Activated CD4-positive, alpha-beta T cell treated with anti-CD3 and anti-CD28 coated beads, Interleukin-10, Interleukin-2, amounts not matched to agents 100 ng/mL and 50 ng/mL, durations not matched to agents 16 hours and 8 hours (primary cell): ENCODE data around the gene VTI1A.
A peak's percentile ranks its signal among the peaks of the same experiment; 100 is the strongest.
"Not testable (repeated sequence)": the region's sequence is repeated elsewhere in the genome, so short reads cannot be mapped to it uniquely, and the experiment has no call there.

ENCODE experiments used
- DNase-seq: peaks from one replicate; pipeline ENCODE4 v3.0.0-alpha.2; 2020

The VTI1A gene

DNA sequence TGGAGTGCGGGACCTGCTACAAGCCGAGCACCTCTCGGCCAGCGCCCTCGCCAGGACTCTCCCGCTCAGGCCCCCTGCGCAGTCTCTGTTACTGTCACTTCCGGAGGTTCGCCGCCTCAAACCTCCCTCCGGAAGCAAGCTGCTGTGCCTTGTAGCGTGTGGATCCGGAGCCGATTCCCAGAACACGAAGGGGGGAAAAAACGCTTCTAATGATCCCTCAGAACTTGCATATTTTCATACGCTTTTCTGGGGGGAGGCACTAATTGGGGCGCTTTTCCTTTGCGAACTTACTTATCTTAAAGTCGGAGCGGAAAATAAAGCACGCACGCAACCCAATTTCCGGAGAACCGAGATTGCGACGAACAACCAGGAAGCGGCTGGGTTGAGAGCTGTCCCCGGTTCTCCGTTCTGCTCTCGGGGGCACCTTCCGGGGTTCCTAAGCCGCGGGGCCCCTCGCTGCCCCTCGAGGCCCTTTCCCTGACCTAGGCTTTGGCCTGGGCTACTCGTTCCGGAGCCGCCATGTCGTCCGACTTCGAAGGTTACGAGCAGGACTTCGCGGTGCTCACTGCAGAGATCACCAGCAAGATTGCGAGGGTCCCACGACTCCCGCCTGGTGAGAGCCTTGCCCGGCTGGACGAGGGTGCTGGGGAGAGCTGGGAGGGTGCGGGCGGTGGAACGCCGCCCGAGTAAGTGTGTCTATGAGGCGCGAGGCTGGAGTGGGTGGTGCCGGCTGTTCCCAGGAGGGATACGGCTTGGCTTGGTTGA is at the start of gene VTI1A, which contains the start of gene ZDHHC6:
TSS of gene VTI1A (plus strand) at position 361 of the 765 bp plus-strand sequence. CDS start at position 520, 159 bp downstream.
TSS of gene ZDHHC6 (minus strand) at position 60 of the 765 bp plus-strand sequence. CDS start 1,478 bp downstream, outside the sequence.
- DNase-seq = peak; percentile 88

GRCh38 chr10:112397592-112397991 is 49.4 kb upstream of the VTI1A start:
- no peak for DNase-seq

GRCh38 chr10:112402917-112403316 is 44.1 kb upstream of the VTI1A start:
- DNase-seq = no peak

DNA sequence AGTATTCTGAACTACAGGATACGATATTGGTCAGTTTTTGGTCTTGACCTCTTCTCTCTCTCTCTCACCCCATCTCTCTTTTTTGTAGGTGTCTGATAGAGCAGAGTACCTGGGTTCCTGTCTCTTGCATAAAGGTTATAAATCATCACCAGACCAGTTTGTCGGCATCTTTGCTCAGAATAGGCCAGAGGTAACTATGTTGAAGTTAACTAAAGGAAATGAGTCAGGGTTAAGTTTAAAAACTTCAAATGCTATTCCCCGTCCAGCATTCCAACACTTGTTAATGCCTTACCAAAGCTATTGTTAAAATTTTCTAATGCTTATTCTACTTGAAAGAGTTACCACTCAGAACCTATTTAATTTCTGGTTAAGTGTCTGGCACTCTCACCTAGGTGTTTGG is 42.4 kb upstream of the VTI1A start:
- no peak for DNase-seq

- DNase-seq = not testable (repeated sequence)
Observed at GRCh38 chr10:112406806-112407205, 40.2 kb upstream of the VTI1A start.

DNA sequence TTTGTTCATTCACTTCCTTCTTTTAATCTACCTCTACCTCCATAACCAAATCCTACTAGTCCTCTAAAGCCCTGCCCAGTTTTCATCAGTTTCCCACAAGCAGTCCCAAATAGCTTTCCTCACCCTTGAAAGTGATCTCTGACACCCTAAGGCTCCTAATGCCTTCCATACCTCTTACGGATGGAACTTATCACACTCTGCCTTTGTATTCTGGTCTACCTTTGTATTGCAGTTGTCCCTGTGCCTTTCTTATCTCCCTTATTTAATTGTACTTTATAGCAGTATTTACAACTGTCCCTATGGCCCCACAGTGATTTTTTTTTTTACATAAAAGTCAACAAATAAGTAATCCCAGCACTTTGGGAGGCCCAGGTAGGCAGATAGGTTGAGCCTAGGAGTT is 39.3 kb upstream of the VTI1A start:
- DNase-seq = no peak

DNA sequence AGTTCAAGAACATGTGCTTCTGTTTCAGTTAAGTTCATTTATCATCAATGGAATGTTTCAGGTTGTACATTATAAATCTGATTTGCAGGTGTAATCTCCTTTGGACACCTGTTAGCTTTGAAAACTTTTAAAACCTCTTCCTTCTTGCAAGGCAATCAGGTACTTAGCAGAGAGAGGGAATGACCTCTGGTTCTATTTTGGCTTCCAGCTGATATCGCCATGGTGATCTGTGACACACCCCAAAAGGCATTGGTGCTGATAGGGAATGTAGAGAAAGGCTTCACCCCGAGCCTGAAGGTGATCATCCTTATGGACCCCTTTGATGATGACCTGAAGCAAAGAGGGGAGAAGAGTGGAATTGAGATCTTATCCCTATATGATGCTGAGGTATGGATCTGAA is 37.7 kb upstream of the VTI1A start:
- no peak for DNase-seq

DNA sequence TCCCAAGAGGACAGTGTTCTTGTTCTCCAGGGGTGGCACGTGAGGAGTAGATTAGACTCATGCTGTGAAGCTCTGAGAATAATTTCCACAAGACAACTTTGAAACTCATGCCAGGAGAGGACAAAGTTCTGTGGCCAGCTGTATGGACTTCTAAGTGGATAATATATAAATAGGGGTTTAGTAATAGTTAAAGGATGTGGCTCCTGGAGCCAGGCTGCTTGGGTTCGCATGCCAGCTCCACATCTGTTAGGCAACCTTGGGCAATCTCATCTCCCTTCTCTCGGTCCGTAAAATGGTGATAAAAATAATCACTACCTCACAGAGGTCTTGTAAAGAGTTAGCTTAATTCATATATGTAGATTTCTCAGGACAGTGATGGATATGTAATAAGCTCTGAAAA is 37.3 kb upstream of the VTI1A start:
- DNase-seq = no peak

DNA sequence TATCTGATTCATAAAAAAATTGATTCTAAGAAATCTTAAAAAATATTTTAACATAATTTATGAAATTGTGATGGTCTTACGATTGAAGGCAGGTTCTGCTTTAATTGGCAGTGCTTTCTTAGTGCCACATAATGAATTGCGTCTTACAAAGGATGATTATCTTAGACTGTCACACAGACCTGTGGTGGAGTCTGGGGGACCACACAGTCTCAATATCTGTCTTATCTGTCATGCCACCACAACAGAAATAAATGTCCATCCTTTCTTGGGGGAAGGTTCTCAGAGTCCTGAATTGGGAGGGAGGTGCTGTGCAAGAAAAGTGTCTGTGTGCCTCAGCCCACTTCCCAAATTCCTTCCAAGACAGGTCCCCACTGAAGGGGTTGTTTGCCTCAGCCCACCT is 34.3 kb upstream of the VTI1A start:
- DNase-seq = no peak

GRCh38 chr10:112421731-112422130 is 25.3 kb upstream of the VTI1A start:
- DNase-seq = no peak

GRCh38 chr10:112424651-112425050 is 22.4 kb upstream of the VTI1A start:
- no peak for DNase-seq

GRCh38 chr10:112426111-112426510 is 20.9 kb upstream of the VTI1A start:
- DNase-seq = no peak

DNA sequence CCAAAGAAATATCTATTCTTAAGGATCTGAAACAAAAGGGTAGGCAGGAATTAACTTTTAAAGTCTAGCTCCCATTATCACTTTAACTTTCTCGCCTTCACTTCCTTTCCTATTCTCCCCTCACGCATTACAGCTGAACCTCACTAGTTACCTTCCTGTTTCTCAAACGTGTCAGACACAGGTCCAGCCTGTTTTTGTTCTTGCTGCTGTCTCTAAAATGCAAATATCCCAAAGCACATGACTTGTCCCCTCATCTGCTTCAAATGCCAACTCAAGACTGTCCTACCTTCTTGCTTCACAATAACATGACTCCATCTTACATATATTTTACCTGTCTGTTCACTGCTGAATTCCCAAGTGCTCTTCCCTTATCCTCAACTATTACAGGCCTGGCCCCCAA is 17.9 kb upstream of the VTI1A start:
- no peak for DNase-seq

DNA sequence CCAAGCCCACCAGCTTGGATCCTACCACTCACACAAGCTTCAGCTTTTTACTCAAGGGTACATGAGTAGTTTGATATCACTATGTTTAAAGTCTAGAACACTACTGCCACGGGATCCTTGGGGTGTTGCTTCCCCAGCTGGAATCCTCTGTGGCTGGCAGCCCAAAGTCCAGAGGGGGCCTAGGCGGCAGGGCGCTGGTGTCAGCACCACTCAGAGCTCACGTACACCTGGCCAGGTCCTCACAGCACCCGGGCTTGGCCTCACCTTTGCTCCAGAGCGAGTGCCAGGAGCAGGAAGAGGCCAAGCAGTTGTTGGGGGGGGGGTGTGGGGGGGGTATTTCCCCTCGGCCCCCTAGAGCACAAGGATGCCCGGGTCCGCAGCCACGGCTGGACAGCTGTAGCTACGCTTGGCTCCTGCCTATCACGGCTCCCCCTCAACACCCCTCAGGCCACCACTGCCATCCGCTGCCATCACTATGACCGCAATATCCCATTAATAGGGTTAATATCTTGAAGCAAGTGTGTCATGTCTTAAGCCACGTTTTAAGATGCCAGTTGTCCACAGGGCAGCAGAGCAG is 17.3 kb upstream of the VTI1A start:
- DNase-seq = no peak

- no peak for DNase-seq
Observed at GRCh38 chr10:112433136-112433535, 13.9 kb upstream of the VTI1A start.

DNA sequence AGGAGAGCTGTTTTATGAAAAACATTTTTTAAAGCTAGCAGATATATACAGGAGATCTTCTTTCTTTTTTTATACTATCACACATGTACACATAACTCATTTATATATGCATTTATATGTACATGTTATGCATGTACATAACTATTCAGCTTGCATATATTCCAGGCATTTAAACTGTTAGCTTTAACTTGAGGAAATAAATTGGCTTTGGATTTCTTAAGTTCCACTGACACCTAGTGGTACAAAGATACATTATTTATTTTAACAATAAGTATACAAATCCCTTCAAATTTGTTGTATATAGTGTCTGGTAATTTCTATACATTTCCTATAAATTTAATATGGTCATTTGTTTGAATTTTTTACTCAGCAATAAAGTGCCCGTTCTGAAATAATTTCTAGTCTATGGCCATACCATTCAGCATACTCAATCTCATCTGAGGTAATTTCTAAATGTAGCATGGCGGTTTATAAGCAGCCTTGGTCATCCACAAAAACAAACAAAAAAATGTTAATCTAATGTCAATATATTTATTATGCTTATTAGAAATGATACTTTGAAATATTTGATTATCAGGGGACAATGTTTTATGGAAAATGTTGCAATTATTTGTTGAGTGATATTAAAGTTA is 11.9 kb upstream of the VTI1A start:
- DNase-seq = no peak

- no peak for DNase-seq
Observed at GRCh38 chr10:112438356-112438755, 8.7 kb upstream of the VTI1A start.

- no peak for DNase-seq
Observed at GRCh38 chr10:112441520-112441919, 5.5 kb upstream of the VTI1A start.

GRCh38 chr10:112442063-112442462 is 5.0 kb upstream of the VTI1A start:
- peak; percentile 51 for DNase-seq

DNA sequence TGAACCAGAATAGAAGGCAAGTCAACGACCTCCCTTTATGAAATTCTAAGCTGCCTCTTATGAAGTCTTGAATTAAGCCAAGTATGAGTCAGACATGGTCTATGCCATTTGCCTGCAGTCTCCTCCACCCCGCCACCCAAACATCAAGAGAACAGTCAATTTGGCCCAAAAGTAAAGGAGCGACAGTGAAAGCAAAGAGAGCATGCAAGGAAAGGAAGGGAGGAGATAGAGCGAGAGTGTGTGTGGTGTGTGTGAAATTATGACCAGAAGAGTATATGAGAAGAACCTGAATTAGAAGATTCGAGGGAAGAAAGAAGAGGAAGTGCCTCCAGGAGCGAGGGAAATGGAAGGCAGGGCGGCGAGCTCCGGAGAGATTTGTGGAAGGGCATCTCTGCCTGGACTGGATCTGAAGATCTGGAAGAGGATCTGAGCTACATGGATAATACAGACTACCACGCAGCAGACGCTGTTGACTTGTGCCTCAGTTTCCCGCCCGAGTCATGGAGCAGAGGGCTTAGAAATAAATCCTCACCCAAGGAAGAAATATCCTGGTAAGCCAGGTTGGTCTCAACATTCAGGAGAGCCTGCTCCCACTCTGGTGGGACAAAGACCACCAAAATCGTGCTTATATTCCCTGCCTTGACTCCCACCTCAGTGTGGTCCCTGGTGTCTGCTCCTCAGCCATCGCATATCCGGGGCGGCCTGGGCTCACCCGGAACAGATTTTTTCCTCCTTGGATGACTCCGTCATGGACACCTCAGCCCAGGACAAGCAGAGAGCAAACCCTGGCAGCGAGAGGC is 760 bp upstream of the VTI1A start:
- peak; percentile 20 for DNase-seq

GRCh38 chr10:112447620-112447928 is 559 bp downstream of the VTI1A start:
- no peak for DNase-seq

GRCh38 chr10:112448888-112449287 is 1.9 kb downstream of the VTI1A start:
- DNase-seq = no peak
